Breast epithelium (tissue), 3 donors: ENCODE data around the gene LCP2.

Experiments used
- POLR2A ChIP-seq: fragments of 450-650 bp; IDR thresholded peaks from one replicate; pipeline ENCODE4 v1.6.1; 2016; ENCODE audit warnings: antibody characterized with exemption, mild to moderate bottlenecking, moderate library complexity
- TF ChIP-seq, protein P1 (sequence below), 3 donors: fragments of 450-650 bp; IDR thresholded peaks; one replicate each; pipeline ENCODE4 v1.5.1; 2016 to 2017; ENCODE audit warnings: antibody characterized with exemption in 3 of 3, mild to moderate bottlenecking in 3 of 3, moderate library complexity in 3 of 3

GRCh38 chr5:170262061-170263045 lies 35.2 kb downstream of the LCP2 start:
- TF ChIP-seq POLR2A, result no peak
- TF ChIP-seq, protein P1, sequence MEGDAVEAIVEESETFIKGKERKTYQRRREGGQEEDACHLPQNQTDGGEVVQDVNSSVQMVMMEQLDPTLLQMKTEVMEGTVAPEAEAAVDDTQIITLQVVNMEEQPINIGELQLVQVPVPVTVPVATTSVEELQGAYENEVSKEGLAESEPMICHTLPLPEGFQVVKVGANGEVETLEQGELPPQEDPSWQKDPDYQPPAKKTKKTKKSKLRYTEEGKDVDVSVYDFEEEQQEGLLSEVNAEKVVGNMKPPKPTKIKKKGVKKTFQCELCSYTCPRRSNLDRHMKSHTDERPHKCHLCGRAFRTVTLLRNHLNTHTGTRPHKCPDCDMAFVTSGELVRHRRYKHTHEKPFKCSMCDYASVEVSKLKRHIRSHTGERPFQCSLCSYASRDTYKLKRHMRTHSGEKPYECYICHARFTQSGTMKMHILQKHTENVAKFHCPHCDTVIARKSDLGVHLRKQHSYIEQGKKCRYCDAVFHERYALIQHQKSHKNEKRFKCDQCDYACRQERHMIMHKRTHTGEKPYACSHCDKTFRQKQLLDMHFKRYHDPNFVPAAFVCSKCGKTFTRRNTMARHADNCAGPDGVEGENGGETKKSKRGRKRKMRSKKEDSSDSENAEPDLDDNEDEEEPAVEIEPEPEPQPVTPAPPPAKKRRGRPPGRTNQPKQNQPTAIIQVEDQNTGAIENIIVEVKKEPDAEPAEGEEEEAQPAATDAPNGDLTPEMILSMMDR (IDR thresholded peaks at IDR 0.05), result no peak
